Stomach (tissue), 4 donors: Measurements from ENCODE around the gene FOXO6.

ENCODE experiments used
- CTCF ChIP-seq, 7 experiments: fragments of 450-650 bp in 4 of 7; fragments of 200-600 bp in 3 of 7; sonication (generic) in 3 of 7; IDR thresholded peaks; one replicate each; pipeline ENCODE4 v1.5.1; 2016 to 2019; ENCODE audit warnings: antibody characterized with exemption in 7 of 7, control low read depth in 2 of 7, mild to moderate bottlenecking in 1 of 7
- POLR2A ChIP-seq, 4 donors: fragments of 450-650 bp; IDR thresholded peaks; one replicate each; pipeline ENCODE4 v1.6.1; 2016; ENCODE audit warnings: antibody characterized with exemption in 4 of 4, control low read depth in 2 of 4, mild to moderate bottlenecking in 1 of 4, moderate library complexity in 1 of 4
- POLR2AphosphoS5 ChIP-seq, 3 donors: sonication (generic); formaldehyde crosslinking; IDR thresholded peaks; one replicate each; pipeline ENCODE4 v1.6.1; 2016; ENCODE audit warnings: antibody characterized with exemption in 3 of 3

- TF ChIP-seq POLR2AphosphoS5 (IDR thresholded peaks at IDR 0.05), result no peak
- no peak for TF ChIP-seq CTCF (IDR thresholded peaks at IDR 0.05)
- no peak for TF ChIP-seq POLR2A (IDR thresholded peaks at IDR 0.05)
These were observed 27.8 kb downstream of the FOXO6 start for GRCh38 chr1:41389009-41389408.
